HG03066 (cell line): Measurements from ENCODE around the gene CDK5RAP3.
"Not testable (repeated sequence)": the region's sequence is repeated elsewhere in the genome, so short reads cannot be mapped to it uniquely, and the experiment has no call there.

Experiments
- ATAC-seq: cut with Tn5 transposase; IDR thresholded peaks from one replicate; pipeline ENCODE4 v1.9.1; 2021; ENCODE audit warnings: low read depth; ENCODE audit not compliant: unreplicated experiment

The CDK5RAP3 gene, protein sequence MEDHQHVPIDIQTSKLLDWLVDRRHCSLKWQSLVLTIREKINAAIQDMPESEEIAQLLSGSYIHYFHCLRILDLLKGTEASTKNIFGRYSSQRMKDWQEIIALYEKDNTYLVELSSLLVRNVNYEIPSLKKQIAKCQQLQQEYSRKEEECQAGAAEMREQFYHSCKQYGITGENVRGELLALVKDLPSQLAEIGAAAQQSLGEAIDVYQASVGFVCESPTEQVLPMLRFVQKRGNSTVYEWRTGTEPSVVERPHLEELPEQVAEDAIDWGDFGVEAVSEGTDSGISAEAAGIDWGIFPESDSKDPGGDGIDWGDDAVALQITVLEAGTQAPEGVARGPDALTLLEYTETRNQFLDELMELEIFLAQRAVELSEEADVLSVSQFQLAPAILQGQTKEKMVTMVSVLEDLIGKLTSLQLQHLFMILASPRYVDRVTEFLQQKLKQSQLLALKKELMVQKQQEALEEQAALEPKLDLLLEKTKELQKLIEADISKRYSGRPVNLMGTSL

DNA sequence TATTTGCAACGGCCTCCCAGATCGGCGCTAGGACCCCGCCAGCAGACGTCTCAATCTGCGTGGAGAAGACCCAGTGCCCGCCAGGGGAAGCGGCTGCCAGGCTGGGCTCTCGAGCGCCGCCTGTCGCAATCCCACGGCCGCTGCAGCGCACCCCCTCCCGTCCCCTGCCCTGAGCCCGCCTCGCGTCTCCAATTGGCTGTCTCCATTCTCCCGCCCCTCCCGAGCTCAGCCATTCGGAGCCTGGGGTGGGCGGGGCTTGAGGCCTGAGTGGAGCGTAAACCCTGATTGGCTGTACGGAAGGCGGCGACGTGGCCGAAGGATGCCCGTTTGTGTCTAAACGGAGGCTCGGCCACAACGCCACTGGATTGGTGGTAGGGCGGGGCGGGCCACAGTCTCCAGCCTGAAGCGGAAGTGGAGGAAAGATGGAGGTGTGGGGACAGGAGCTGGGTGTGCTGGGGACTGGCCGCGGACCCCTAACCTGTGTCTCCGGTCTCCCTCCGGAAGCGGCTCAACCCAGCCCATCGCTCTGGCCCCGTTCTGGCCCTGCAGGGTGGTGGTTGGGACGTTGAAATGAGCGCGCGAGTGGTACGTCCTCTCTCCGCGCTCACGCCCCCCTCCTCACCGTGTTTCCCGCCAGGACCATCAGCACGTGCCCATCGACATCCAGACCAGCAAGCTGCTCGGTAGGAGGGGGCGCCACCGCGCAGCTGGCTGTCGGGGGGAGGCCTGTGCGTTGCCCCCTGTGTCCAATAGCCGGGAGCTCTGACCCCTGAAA is at the start of gene CDK5RAP3:
Gene CDK5RAP3, plus strand, starts transcription at position 389 of the 775 bp plus-strand sequence. Its CDS starts 34 bp downstream, at position 423.
- peak; percentile 91 for ATAC-seq

DNA sequence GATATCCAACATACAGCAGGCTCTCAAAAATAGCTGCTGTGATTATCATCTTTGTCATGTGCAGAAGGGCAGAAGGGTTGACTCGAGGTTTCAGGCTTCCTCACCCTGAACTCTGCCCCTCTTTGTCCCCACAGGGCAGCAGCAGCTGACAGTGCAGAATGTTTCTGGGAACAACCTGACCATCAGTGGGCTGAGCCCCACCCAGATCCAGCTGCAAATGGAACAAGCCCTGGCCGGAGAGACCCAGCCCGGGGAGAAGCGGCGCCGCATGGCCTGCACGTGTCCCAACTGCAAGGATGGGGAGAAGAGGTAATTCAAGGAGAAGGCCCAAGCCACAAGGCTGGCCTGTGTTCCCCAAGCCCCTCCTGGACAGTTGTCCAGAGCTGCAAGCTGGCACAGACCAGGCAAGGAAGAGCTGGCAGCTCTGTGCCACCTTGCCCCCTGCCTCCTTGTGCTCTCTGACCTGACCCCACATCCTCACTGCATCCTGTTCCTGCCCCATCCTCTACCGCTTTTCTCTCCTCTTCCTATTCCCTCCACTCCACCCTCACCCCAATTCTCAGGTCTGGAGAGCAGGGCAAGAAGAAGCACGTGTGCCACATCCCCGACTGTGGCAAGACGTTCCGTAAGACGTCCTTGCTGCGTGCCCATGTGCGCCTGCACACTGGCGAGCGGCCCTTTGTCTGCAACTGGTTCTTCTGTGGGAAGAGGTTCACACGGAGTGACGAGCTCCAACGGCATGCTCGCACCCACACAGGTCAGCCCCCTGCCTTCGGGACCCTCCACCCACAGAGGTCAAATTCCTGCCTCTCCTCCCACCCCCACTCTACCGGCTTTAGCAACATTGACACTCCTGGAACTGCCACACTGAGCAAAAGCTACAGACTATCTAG is 45.9 kb upstream of the CDK5RAP3 start:
- ATAC-seq: no peak

- no peak for ATAC-seq
These were observed 45.3 kb upstream of the CDK5RAP3 start for GRCh38 chr17:47925678-47925988.

DNA sequence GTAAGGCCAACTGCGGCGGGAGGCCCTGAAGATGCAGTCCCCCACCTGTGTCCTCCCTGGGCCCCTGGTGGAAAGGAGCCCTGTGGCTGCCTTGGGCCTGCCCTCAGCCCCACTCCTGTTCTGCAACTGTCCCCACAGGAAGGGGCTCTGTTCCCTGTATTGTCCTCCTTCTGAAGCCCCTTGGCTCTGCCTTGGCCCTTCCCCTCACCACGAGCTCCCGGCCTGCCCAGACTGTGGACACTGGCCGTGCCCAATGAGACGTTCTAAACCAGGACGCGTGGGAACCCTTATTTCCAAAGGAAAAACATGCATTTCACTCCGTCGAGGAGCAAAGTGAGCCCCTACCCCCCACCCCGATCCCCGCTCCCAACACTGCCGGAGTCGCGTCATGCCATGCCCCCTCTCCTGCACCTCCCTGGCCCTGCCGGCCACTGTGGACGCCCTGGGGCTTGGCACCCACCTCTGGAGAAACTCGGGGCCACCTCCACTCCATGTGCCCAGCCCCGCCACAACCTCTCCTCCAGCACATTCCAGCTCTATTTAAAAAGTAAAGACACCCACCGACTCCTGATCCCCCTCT is 43.0 kb upstream of the CDK5RAP3 start:
- ATAC-seq: no peak

DNA sequence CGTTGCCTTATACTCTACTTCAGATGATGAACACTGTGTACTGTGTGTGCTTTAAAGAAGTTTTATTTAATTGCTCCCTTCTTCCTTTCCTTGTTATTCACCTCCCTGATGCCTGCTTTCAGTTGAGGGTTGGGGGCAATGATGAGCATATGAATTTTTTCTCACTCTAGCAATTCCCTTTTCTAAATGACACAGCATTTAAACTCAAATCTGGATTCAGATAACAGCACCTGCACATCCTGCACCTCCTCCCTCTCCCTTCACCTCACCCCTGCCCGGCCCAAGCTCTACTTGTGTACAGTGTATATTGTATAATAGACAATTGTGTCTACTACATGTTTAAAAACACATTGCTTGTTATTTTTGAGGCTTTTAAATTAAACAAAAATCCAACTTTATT is 42.5 kb upstream of the CDK5RAP3 start:
- ATAC-seq: no peak

DNA sequence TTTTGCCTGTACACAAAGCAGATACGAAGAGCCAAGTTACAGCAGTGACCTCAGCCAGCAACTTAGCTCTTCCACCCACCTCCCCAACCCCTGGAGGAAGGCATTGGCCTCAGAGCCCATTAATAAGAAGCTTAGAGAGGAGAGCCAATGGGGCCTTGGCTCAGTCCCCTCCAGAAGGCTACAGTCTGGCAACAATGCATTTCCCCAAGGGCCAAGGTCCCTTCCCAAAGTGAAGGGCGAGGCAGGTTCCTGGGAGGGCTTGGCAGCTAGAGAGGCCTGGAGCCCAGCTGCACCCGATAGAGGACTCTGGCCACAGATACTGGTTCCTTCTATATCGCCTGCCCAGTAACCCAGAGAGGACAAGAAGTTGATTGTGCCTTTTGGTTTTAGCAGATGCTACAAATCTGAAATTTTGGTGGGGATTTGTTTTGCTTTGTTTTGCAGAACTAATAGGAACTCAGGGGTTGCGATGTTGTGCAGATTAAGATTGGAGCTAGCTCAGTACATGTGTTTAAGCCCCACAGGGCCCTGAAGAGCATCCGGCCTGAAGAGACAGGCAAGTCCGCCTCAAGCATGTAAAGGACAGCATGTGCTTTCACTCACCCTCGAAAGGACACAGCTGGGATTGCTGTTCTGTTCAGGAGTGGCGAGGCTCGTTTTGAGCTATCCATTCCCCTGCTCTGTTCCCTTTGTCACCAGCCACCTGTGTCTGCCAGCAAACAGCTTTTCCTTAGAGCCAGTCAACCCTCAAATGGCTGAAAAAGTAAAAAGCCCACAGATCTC is 41.5 kb upstream of the CDK5RAP3 start:
- no peak for ATAC-seq

GRCh38 chr17:47931848-47932247 is 39.1 kb upstream of the CDK5RAP3 start:
- no peak for ATAC-seq

GRCh38 chr17:47934856-47935255 is 36.1 kb upstream of the CDK5RAP3 start:
- no peak for ATAC-seq

GRCh38 chr17:47935468-47935867 is 35.4 kb upstream of the CDK5RAP3 start:
- not testable (repeated sequence) for ATAC-seq

DNA sequence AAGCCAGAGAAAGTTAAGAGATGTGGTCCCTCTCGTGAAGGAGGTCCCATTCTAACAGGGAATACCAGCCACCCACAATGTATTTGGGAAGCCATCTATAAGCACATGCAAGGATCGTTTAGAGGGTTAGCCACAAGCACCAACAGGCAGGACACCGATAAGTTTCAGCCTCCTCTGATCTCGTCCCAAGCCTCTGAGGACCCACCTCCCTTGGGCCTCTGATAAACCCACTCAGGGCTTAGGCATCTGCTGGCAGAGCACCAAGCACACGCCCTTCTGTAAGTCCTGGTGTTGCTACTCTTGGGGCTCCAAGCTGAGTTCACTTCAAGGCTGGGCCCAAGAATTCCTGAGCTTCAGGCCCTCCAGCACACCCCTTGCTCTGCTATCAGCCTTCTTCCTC is 35.0 kb upstream of the CDK5RAP3 start:
- no peak for ATAC-seq

DNA sequence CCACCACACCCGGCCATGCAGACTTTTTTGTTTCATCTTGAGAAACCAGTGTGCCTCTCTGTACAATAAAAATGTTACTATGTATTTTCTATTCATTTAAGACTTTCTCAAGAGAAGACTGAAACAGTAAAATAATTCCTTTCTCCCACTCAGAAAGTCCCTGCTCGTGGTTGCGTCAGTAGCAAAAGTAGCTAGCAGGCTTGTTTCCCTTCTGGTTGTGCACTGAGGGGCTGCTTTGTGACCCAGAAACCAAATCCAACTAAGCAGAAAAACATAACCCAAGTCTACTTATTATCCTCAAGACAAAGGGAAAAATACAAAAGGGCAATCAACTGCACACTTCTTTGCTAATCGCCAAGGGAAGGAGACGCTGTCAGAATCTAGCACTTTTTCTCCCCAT is 33.0 kb upstream of the CDK5RAP3 start:
- no peak for ATAC-seq

DNA sequence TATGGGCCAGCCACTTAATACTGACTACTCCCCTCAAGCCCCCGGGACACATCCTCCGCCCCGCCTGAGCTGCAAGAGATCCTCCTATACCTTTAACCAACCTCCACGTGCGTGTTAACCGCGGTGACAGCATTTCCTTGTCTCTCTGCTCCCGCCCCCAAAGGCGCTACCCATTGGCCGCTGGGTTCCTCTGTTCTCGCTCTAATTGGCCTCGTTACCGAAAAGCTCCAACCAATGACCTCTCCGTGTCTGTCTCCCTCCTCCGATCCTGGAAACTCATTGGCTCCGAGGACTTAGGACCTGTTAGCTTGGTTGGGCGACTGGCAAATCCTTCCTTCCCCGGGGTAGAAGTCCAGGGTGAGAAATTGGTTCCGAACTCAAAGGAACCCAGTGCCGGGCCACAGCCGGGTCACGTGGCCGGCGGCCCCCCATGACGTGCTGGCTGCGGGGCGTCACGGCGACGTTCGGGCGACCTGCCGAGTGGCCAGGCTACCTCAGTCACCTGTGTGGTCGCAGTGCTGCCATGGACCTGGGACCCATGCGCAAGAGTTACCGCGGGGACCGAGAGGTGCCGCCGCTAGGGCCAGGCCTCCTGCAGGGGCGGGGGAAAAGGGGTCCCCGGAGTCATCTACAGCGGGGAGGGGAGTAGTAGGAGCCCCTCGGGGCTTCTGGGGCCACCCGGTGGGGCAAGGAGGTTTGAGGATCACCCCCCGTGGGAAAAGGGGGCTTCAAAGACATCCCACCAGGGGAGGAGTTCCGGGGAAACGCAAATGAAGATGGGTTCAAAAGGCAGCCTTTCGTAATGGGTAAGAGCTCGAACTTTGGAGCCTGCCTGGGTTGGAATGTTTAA is 29.4 kb upstream of the CDK5RAP3 start, which contains the start of gene PNPO:
Gene PNPO, plus strand, starts transcription at position 326 of the 850 bp plus-strand sequence. Its CDS starts 105 bp downstream, at position 431.
- ATAC-seq: peak; percentile 92

- ATAC-seq: no peak
These were observed 28.8 kb upstream of the CDK5RAP3 start for GRCh38 chr17:47942096-47942510.

GRCh38 chr17:47942568-47942967 is 28.3 kb upstream of the CDK5RAP3 start:
- ATAC-seq: no peak

GRCh38 chr17:47945080-47945479 is 25.8 kb upstream of the CDK5RAP3 start:
- no peak for ATAC-seq

GRCh38 chr17:47945529-47946508 is 25.1 kb upstream of the CDK5RAP3 start:
- no peak for ATAC-seq

GRCh38 chr17:47946516-47946915 is 24.4 kb upstream of the CDK5RAP3 start:
- ATAC-seq: no peak
